Keratinocyte (primary cell): ENCODE data around the gene KLHL1. TPM values are rescaled to one million over a fixed set of nuclear protein-coding genes. Genes with fewer than 3 reads are reported as not detected.

ENCODE experiments used
- DNase-seq: peaks from one replicate; pipeline ENCODE4 v3.0.0-alpha.2; 2011; ENCODE audit warnings: low read depth, missing footprints, low spot score
- FAIRE-seq: peaks from 2 replicates; lab custom pipeline; 2011; peaks lifted over from hg19 to GRCh38; lab: Jason Lieb, UNC
- H2AFZ ChIP-seq: 2 replicates; pipeline ENCODE4 v1.6.0; 2012; ENCODE audit warnings: low read length, control low read depth, inconsistent platforms; ENCODE audit not compliant: control insufficient read depth
- H3K27ac ChIP-seq: 2 replicates; pipeline ENCODE4 v1.5.1; 2011; ENCODE audit warnings: low read length; ENCODE audit not compliant: control insufficient read depth, insufficient read depth
- H3K27me3 ChIP-seq: 3 replicates; pipeline ENCODE4 v1.6.0; 2011; ENCODE audit warnings: low read length; ENCODE audit not compliant: control insufficient read depth, insufficient read depth; ENCODE audit errors: extremely low read depth
- H3K36me3 ChIP-seq, 2 experiments: 2 replicates in 1 of 2; 3 replicates in 1 of 2; pipeline ENCODE4 v1.5.1; 2011; ENCODE audit warnings: low read length in 2 of 2, mild to moderate bottlenecking in 1 of 2; ENCODE audit not compliant: control insufficient read depth in 2 of 2, insufficient read depth in 2 of 2; ENCODE audit errors: extremely low read depth in 1 of 2
- H3K4me1 ChIP-seq: 3 replicates; pipeline ENCODE4 v1.5.1; 2011; ENCODE audit warnings: low read length; ENCODE audit not compliant: control insufficient read depth, insufficient read depth; ENCODE audit errors: extremely low read depth
- H3K4me2 ChIP-seq: 3 replicates; pipeline ENCODE4 v1.6.0; 2011; ENCODE audit warnings: low read depth, low read length; ENCODE audit not compliant: control insufficient read depth, insufficient read depth; ENCODE audit errors: extremely low read depth
- H3K4me3 ChIP-seq, 3 experiments: fragments of 200-600 bp in 1 of 3; sonication (generic) in 1 of 3; 2 replicates in 2 of 3; 3 replicates in 1 of 3; pipeline ENCODE4 v1.5.1; 2011 to 2016; ENCODE audit warnings: low read length in 3 of 3, mild to moderate bottlenecking in 3 of 3, control low read depth in 2 of 3, inconsistent platforms in 1 of 3, low read depth in 1 of 3, mixed read lengths in 1 of 3, mixed run types in 1 of 3, moderate library complexity in 1 of 3; ENCODE audit not compliant: control insufficient read depth in 2 of 3, insufficient read depth in 2 of 3; ENCODE audit errors: extremely low read depth in 1 of 3
- H3K79me2 ChIP-seq: 2 replicates; pipeline ENCODE4 v1.6.0; 2012; ENCODE audit warnings: low read length; ENCODE audit not compliant: control insufficient read depth, insufficient read depth
- H3K9ac ChIP-seq: 3 replicates; pipeline ENCODE4 v1.6.0; 2011; ENCODE audit warnings: low read length; ENCODE audit not compliant: control insufficient read depth, insufficient read depth; ENCODE audit errors: extremely low read depth
- H3K9me1 ChIP-seq: 3 replicates; pipeline ENCODE4 v1.6.0; 2011; ENCODE audit warnings: low read length; ENCODE audit not compliant: control insufficient read depth, insufficient read depth; ENCODE audit errors: extremely low read depth
- H3K9me3 ChIP-seq: 2 replicates; pipeline ENCODE4 v1.5.1; 2012; ENCODE audit warnings: low read depth, low read length; ENCODE audit not compliant: control insufficient read depth
- H4K20me1 ChIP-seq: 3 replicates; pipeline ENCODE4 v1.6.0; 2011; ENCODE audit warnings: low read length; ENCODE audit not compliant: control insufficient read depth, insufficient read depth; ENCODE audit errors: extremely low read depth
- CTCF ChIP-seq, 3 experiments: IDR thresholded peaks in 1 of 3; conservative IDR thresholded peaks in 1 of 3; optimal IDR thresholded peaks in 1 of 3; 2 replicates in 2 of 3; 3 replicates in 1 of 3; pipeline versions ENCODE3 to v1.5.1; 2011; ENCODE audit warnings: low read length in 3 of 3, mild to moderate bottlenecking in 3 of 3, moderate library complexity in 2 of 3, control low read depth in 1 of 3, inconsistent platforms in 1 of 3; ENCODE audit not compliant: insufficient read depth in 2 of 3; ENCODE audit errors: extremely low read depth in 1 of 3
- EZH2 ChIP-seq: IDR thresholded peaks from one replicate; pipeline ENCODE4 v1.6.1; 2012; ENCODE audit warnings: inconsistent platforms, mild to moderate bottlenecking, low read length, moderate library complexity
- dilution Hi-C: fragments of 300-500 bp; cut with MboI; formaldehyde crosslinking; loops from one replicate; pipeline ENCODE4 v1.7.0; 2020; ENCODE audit warnings: low sequenced_read_pairs; ENCODE audit not compliant: extremely low pct_ligation_motif_present
- polyA plus RNA-seq, 5 experiments: library from polyadenylated mRNA; depleted of rRNA in 3 of 5; stranded (reverse) in 3 of 5; stranded (forward) in 1 of 5; unstranded in 1 of 5; fragments of >200 nt; gene quantifications; 1 replicate in 1 of 5; 2 replicates in 3 of 5; 3 replicates in 1 of 5; pipeline versions ENCODE4 v1.2.1 to v1.2.3, GENCODE V29; 2011 to 2012; ENCODE audit warnings: missing spikeins in 2 of 5, low read depth in 1 of 5, low replicate concordance in 1 of 5

The KLHL1 gene
- polyA plus RNA-seq, 1 donor (not counting 4 experiments of a cell fraction or from before 2014, with no cell fraction given), result not detected

- DNase-seq (no peak), FAIRE-seq (no peak)
- H3K27me3 ChIP-seq, result no peaks in the 10 kb centered on the region
- H3K27ac ChIP-seq, result no peak overlapping the region
- H3K9me1 ChIP-seq, result no peaks in the 10 kb centered on the region
- no peak for TF ChIP-seq EZH2
- no peak for TF ChIP-seq CTCF (optimal IDR thresholded peaks at IDR 0.05 in 1 of 3, IDR thresholded peaks at IDR 0.05 in 1 of 3, conservative IDR thresholded peaks at IDR 0.05 in 1 of 3; ENCODE audit: extremely low read depth in 1 of 3, insufficient read depth in 2 of 3, low read length in 3 of 3)
- no peak overlapping the region for H3K4me2 ChIP-seq
- H3K4me3 ChIP-seq, result no peak overlapping the region
- H3K9ac ChIP-seq, result no peak overlapping the region
- no peaks in the 10 kb centered on the region for H3K4me1 ChIP-seq
- no peaks in the 10 kb centered on the region for H3K9me3 ChIP-seq
- no peaks in the 10 kb centered on the region for H4K20me1 ChIP-seq
- H3K79me2 ChIP-seq, result no peaks in the 10 kb centered on the region
- no peak overlapping the region for H2AFZ ChIP-seq
- dilution Hi-C loops, result no loop called here
- no peaks in the 10 kb centered on the region for H3K36me3 ChIP-seq
Observed at GRCh38 chr13:70128098-70128497, 19.8 kb upstream of the KLHL1 start.

- no peak for TF ChIP-seq EZH2
- no peak for TF ChIP-seq CTCF (optimal IDR thresholded peaks at IDR 0.05 in 1 of 3, IDR thresholded peaks at IDR 0.05 in 1 of 3, conservative IDR thresholded peaks at IDR 0.05 in 1 of 3; ENCODE audit: extremely low read depth in 1 of 3, insufficient read depth in 2 of 3, low read length in 3 of 3)
- no peaks in the 10 kb centered on the region for H4K20me1 ChIP-seq
- H3K27me3 ChIP-seq, result no peaks in the 10 kb centered on the region
- no peaks in the 10 kb centered on the region for H3K9me1 ChIP-seq
- no peaks in the 10 kb centered on the region for H3K79me2 ChIP-seq
- DNase-seq (no peak), FAIRE-seq (no peak)
- H3K4me3 ChIP-seq, result no peak overlapping the region
- H3K36me3 ChIP-seq, result no peaks in the 10 kb centered on the region
- H2AFZ ChIP-seq, result no peak overlapping the region
- H3K9ac ChIP-seq, result no peak overlapping the region
- dilution Hi-C loops, result no loop called here
- no peak overlapping the region for H3K4me2 ChIP-seq
- no peaks in the 10 kb centered on the region for H3K9me3 ChIP-seq
- H3K4me1 ChIP-seq, result no peaks in the 10 kb centered on the region
- no peak overlapping the region for H3K27ac ChIP-seq
Observed at GRCh38 chr13:70125693-70126092, 17.4 kb upstream of the KLHL1 start.
